Endothelial cell of umbilical vein (primary cell): ENCODE results near the gene SUGCT. TPM values are rescaled to one million over a fixed set of nuclear protein-coding genes. Genes with fewer than 3 reads are reported as not detected.

Experiments used
- BruUV-seq: library from RNA; stranded (reverse); fragments of 400-500 nt; replicated peaks from 2 replicates; lab custom pipeline; 2021; lab: Mats Ljungman, UMichigan
- CTCF ChIA-PET: fragments of 300-600, 350-600 bp; sonication (Branson Sonifier 250); formaldehyde crosslinking; loops from one replicate; lab custom pipeline; 2021; ENCODE audit warnings: antibody characterized with exemption, inconsistent platforms; lab: Charles Lee
- POLR2A ChIA-PET: fragments of 300-600, 350-600 bp; sonication (Branson Sonifier 250); formaldehyde crosslinking; loops from one replicate; lab custom pipeline; 2021; ENCODE audit warnings: antibody characterized with exemption, inconsistent platforms; lab: Charles Lee
- DNase-seq: peaks from one replicate; pipeline ENCODE4 v3.0.0-alpha.2; 2011; ENCODE audit warnings: low read depth, low spot score
- FAIRE-seq: peaks from 2 replicates; lab custom pipeline; 2011; peaks lifted over from hg19 to GRCh38; lab: Jason Lieb, UNC
- H2AFZ ChIP-seq: 2 replicates; pipeline ENCODE4 v1.6.0; 2012; ENCODE audit warnings: low read depth, low read length, control low read depth, inconsistent platforms
- H3K27ac ChIP-seq: 2 replicates; pipeline ENCODE4 v1.5.1; 2011; ENCODE audit warnings: low read depth, mild to moderate bottlenecking, control low read depth, low read length, moderate library complexity; ENCODE audit not compliant: insufficient read depth
- H3K27me3 ChIP-seq, 2 experiments: 2 replicates each; pipeline versions ENCODE4 v1.6.0 to v1.6.1; 2011; ENCODE audit warnings: low read length in 2 of 2, mixed read lengths in 1 of 2; ENCODE audit not compliant: control insufficient read depth in 2 of 2, insufficient read depth in 2 of 2
- H3K36me3 ChIP-seq, 2 experiments: 2 replicates in 1 of 2; 3 replicates in 1 of 2; pipeline ENCODE4 v1.5.1; 2011; ENCODE audit warnings: low read length in 2 of 2, mild to moderate bottlenecking in 1 of 2, moderate library complexity in 1 of 2; ENCODE audit not compliant: control insufficient read depth in 2 of 2, insufficient read depth in 2 of 2; ENCODE audit errors: extremely low read depth in 1 of 2
- H3K4me1 ChIP-seq: 3 replicates; pipeline ENCODE4 v1.5.1; 2011; ENCODE audit warnings: mild to moderate bottlenecking, low read length; ENCODE audit not compliant: control insufficient read depth, insufficient read depth; ENCODE audit errors: extremely low read depth
- H3K4me2 ChIP-seq: 2 replicates; pipeline ENCODE4 v1.6.1; 2011; ENCODE audit warnings: low read length, control low read depth, mixed read lengths; ENCODE audit not compliant: insufficient read depth
- H3K4me3 ChIP-seq, 3 experiments: fragments of 200-600 bp in 1 of 3; sonication (generic), shearing (Covaris generic) in 1 of 3; replicated peaks in 1 of 3; 2 replicates each; pipeline ENCODE4 v1.5.1; 2011 to 2016; ENCODE audit warnings: control low read depth in 3 of 3, low read length in 3 of 3, mild to moderate bottlenecking in 2 of 3, inconsistent platforms in 1 of 3, low read depth in 1 of 3, moderate library complexity in 1 of 3; ENCODE audit not compliant: insufficient read depth in 1 of 3
- H3K79me2 ChIP-seq: 2 replicates; pipeline ENCODE4 v1.6.0; 2012; ENCODE audit warnings: low read length, inconsistent platforms; ENCODE audit not compliant: control insufficient read depth, insufficient read depth
- H3K9ac ChIP-seq: replicated peaks from 2 replicates; pipeline ENCODE3; 2011; ENCODE audit warnings: low read length, control low read depth; ENCODE audit not compliant: insufficient read depth; ENCODE audit errors: extremely low read depth
- H3K9me1 ChIP-seq: replicated peaks from 3 replicates; pipeline ENCODE4 v1.6.0; 2011; ENCODE audit warnings: mild to moderate bottlenecking, low read length; ENCODE audit not compliant: control insufficient read depth, insufficient read depth; ENCODE audit errors: extremely low read depth
- H3K9me3 ChIP-seq: replicated peaks from 2 replicates; pipeline ENCODE4 v1.5.1; 2012; ENCODE audit warnings: low read length, inconsistent platforms; ENCODE audit not compliant: control insufficient read depth, insufficient read depth
- H4K20me1 ChIP-seq: replicated peaks from 2 replicates; pipeline ENCODE3; 2011; ENCODE audit warnings: mild to moderate bottlenecking, low read length; ENCODE audit not compliant: control insufficient read depth, insufficient read depth; ENCODE audit errors: extremely low read depth
- EZH2 ChIP-seq: IDR thresholded peaks from 2 replicates; pipeline ENCODE4 v1.6.1; 2012; ENCODE audit warnings: borderline replicate concordance, low read depth, mild to moderate bottlenecking, moderate library complexity, low read length, inconsistent platforms; ENCODE audit not compliant: severe bottlenecking
- FOS ChIP-seq: IDR thresholded peaks from 2 replicates; pipeline ENCODE4 v1.6.1; 2011; ENCODE audit warnings: mild to moderate bottlenecking, low read length, moderate library complexity, borderline replicate concordance; ENCODE audit not compliant: insufficient read depth
- GATA2 ChIP-seq: IDR thresholded peaks from 2 replicates; pipeline ENCODE4 v1.7.0; 2011; ENCODE audit warnings: low read depth, mild to moderate bottlenecking, moderate library complexity, mixed read lengths, low read length; ENCODE audit not compliant: insufficient read length, insufficient read depth
- MYC ChIP-seq: IDR thresholded peaks from one replicate; pipeline ENCODE4 v1.6.1; 2011; ENCODE audit warnings: mild to moderate bottlenecking, low read depth, low read length
- POLR2A ChIP-seq: IDR thresholded peaks from 2 replicates; pipeline ENCODE4 v1.6.1; 2012; ENCODE audit warnings: low read depth, mild to moderate bottlenecking, control low read depth, low read length
- POLR2AphosphoS5 ChIP-seq: IDR thresholded peaks from 2 replicates; pipeline ENCODE4 v1.6.1; 2012; ENCODE audit warnings: low read depth, mild to moderate bottlenecking, control low read depth, low read length, moderate library complexity; ENCODE audit not compliant: insufficient read depth
- dilution Hi-C: fragments of 300-500 bp; cut with MboI; formaldehyde crosslinking; loops from one replicate; pipeline ENCODE4 v1.15.0; 2019; ENCODE audit warnings: low sequenced_read_pairs; ENCODE audit not compliant: extremely low pct_ligation_motif_present
- intact Hi-C: fragments of 100-400 bp; cut with micrococcal nuclease; formaldehyde crosslinking; loops from one replicate; pipeline ENCODE4 v1.10.0; 2022
- polyA plus RNA-seq, 4 experiments: library from polyadenylated mRNA; depleted of rRNA in 3 of 4; stranded (reverse) in 3 of 4; unstranded in 1 of 4; fragments of >200 nt; gene quantifications; 2 replicates each; pipeline versions ENCODE4 v1.2.1 to v1.2.3, GENCODE V29; 2011 to 2012; ENCODE audit warnings: missing spikeins in 1 of 4
- total RNA-seq: library from RNA; stranded (reverse); gene quantifications from 2 replicates; pipeline ENCODE4 v1.2.3, GENCODE V29; 2021
- TF ChIP-seq, protein P1 (sequence below): IDR thresholded peaks from 2 replicates; pipeline ENCODE4 v1.6.1; 2011; ENCODE audit not compliant: insufficient read depth, insufficient read length
- TF ChIP-seq, protein P2 (sequence below), 2 donors: IDR thresholded peaks; 1 replicate in 1 of 2; 2 replicates in 1 of 2; pipeline ENCODE4 v1.5.1; 2011; ENCODE audit warnings: low read length in 2 of 2, mild to moderate bottlenecking in 2 of 2, moderate library complexity in 2 of 2, control low read depth in 1 of 2, inconsistent platforms in 1 of 2, low read depth in 1 of 2; ENCODE audit not compliant: insufficient read depth in 1 of 2; ENCODE audit errors: extremely low read depth in 1 of 2

The SUGCT gene
- total and polyA plus RNA-seq, 2 donors (not counting 3 experiments of a cell fraction or from before 2014, with no cell fraction given): 1.2 to 1.4 TPM

DNA sequence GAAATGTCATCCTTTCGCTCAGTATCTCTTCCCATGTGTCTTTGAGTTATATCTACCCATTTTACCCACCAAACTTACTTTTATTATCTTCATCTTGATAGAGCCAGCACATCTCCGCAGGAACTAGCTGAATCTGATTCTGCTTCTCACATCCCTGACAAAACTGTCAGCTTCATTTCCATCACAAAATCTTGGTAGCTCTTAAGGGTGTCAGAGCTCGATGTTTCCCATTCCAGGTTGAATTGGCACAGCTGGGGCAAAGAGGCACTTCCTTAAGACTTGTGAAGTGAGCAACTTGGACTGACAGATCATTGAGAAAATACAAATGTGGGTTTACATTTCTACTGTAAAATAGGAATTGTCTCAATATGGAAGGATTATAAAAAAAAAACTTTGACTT lies 434.5 kb downstream of the SUGCT start:
- Histone ChIP-seq H4K20me1 (no peaks in the 10 kb centered on the region), H3K9me1 (no peaks in the 10 kb centered on the region), H3K4me1 (no peaks in the 10 kb centered on the region), H3K9ac (no peak overlapping the region), H3K27me3 (no peaks in the 10 kb centered on the region), H3K36me3 (no peaks in the 10 kb centered on the region), H3K27ac (no peak overlapping the region), H2AFZ (no peak overlapping the region), H3K79me2 (no peaks in the 10 kb centered on the region), H3K4me2 (no peak overlapping the region), H3K9me3 (no peaks in the 10 kb centered on the region), H3K4me3 (no peak overlapping the region)
- FAIRE-seq (no peak), DNase-seq (no peak)
- intact Hi-C loops: no loop called here
- dilution Hi-C loops: no loop called here
- no TSS peak for BruUV-seq
- ChIA-PET CTCF (no interaction called here), POLR2A (no interaction called here)
- TF ChIP-seq MYC (no peak), POLR2A (no peak), POLR2AphosphoS5 (no peak), EZH2 (no peak), GATA2 (no peak), FOS (no peak)
- TF ChIP-seq, protein P1, sequence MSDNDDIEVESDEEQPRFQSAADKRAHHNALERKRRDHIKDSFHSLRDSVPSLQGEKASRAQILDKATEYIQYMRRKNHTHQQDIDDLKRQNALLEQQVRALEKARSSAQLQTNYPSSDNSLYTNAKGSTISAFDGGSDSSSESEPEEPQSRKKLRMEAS: no peak
- TF ChIP-seq, protein P2, sequence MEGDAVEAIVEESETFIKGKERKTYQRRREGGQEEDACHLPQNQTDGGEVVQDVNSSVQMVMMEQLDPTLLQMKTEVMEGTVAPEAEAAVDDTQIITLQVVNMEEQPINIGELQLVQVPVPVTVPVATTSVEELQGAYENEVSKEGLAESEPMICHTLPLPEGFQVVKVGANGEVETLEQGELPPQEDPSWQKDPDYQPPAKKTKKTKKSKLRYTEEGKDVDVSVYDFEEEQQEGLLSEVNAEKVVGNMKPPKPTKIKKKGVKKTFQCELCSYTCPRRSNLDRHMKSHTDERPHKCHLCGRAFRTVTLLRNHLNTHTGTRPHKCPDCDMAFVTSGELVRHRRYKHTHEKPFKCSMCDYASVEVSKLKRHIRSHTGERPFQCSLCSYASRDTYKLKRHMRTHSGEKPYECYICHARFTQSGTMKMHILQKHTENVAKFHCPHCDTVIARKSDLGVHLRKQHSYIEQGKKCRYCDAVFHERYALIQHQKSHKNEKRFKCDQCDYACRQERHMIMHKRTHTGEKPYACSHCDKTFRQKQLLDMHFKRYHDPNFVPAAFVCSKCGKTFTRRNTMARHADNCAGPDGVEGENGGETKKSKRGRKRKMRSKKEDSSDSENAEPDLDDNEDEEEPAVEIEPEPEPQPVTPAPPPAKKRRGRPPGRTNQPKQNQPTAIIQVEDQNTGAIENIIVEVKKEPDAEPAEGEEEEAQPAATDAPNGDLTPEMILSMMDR (IDR thresholded peaks at IDR 0.05; ENCODE audit: extremely low read depth in 1 of 2, insufficient read depth in 1 of 2, low read depth in 1 of 2, low read length in 2 of 2): no peak
